ENCODE results near the gene TBXAS1.

Gene TBXAS1

DNA sequence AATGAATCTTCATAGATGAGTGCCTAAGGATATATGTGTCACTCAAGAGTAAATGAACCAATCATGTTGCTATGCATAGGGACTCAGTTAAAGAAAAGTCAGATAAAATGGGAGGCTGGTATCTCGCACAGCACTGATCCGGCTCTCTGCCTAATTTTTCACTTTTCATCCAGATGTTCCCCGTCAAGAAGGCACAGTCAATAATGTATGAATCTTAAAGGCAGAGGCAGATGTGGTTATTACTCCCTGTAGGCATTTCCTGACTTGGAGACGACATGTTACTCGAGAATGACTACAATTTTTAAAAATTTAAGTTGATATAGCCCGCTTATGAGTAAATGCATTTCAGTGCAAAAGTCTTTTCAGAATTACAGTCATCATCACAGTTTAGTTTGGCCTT lies 113.6 kb downstream of the TBXAS1 start:
- H3K79me2 ChIP-seq (ENCODE audit: low read length) = no peaks in the 10 kb centered on the region
- H3K9me2 ChIP-seq (replicated peaks; ENCODE audit: insufficient read depth, low read length) = no peaks in the 10 kb centered on the region
- H3K27me3 ChIP-seq (replicated peaks; ENCODE audit: insufficient read depth, low read length) = no peaks in the 10 kb centered on the region
- H3F3A ChIP-seq (ENCODE audit: insufficient read depth, low read length) = no peaks in the 10 kb centered on the region
- no peaks in the 10 kb centered on the region for H3K9me3 ChIP-seq (replicated peaks; ENCODE audit: insufficient read depth, low read length)
- H3K9ac ChIP-seq (ENCODE audit: low read length) = no peak overlapping the region
- TF ChIP-seq EZH2 (optimal IDR thresholded peaks at IDR 0.05; ENCODE audit: low read depth, low read length) = no peak
- TF ChIP-seq, protein P1, sequence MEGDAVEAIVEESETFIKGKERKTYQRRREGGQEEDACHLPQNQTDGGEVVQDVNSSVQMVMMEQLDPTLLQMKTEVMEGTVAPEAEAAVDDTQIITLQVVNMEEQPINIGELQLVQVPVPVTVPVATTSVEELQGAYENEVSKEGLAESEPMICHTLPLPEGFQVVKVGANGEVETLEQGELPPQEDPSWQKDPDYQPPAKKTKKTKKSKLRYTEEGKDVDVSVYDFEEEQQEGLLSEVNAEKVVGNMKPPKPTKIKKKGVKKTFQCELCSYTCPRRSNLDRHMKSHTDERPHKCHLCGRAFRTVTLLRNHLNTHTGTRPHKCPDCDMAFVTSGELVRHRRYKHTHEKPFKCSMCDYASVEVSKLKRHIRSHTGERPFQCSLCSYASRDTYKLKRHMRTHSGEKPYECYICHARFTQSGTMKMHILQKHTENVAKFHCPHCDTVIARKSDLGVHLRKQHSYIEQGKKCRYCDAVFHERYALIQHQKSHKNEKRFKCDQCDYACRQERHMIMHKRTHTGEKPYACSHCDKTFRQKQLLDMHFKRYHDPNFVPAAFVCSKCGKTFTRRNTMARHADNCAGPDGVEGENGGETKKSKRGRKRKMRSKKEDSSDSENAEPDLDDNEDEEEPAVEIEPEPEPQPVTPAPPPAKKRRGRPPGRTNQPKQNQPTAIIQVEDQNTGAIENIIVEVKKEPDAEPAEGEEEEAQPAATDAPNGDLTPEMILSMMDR (IDR thresholded peaks at IDR 0.05; ENCODE audit: low read length) = no peak
- no peak for TF ChIP-seq EZH2phosphoT487 (IDR thresholded peaks at IDR 0.05; ENCODE audit: low read length)
- H3K4me1 ChIP-seq (ENCODE audit: low read length) = no peaks in the 10 kb centered on the region
- H3K36me3 ChIP-seq (replicated peaks; ENCODE audit: insufficient read depth, low read length) = no peaks in the 10 kb centered on the region
- H3K4me2 ChIP-seq (ENCODE audit: low read depth, low read length) = no peak overlapping the region
- H2AFZ ChIP-seq (ENCODE audit: low read length) = no peak overlapping the region
- no peaks in the 10 kb centered on the region for H4K20me1 ChIP-seq (ENCODE audit: insufficient read depth, low read length)
- no peak for DNase-seq
- no peak overlapping the region for H3K4me3 ChIP-seq (ENCODE audit: low read length)
- no peak overlapping the region for H3K27ac ChIP-seq (ENCODE audit: low read length)

DNA sequence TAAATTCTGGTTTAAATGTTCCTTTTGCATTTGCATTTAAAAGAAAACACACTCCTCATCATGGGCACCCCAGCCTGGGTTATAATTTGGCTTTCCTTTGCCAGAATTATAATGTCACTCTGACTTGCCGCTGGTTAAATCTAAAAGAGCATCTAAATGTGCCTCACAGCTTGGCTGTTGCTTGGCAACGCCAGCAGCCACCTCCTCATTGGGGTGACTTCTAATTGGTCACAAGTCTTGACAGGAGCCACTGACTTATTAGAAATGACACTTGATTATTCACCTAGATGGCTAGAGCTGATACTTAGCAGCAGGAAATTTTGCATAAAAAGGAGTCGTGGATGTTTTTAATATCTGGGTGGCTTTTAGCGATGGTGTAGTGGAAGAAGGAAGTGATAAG lies 114.3 kb downstream of the TBXAS1 start:
- Histone ChIP-seq H3F3A (ENCODE audit: insufficient read depth, low read length) (no peaks in the 10 kb centered on the region), H3K4me1 (ENCODE audit: low read length) (no peaks in the 10 kb centered on the region), H4K20me1 (ENCODE audit: insufficient read depth, low read length) (no peaks in the 10 kb centered on the region), H3K9me2 (replicated peaks; ENCODE audit: insufficient read depth, low read length) (no peaks in the 10 kb centered on the region), H3K27me3 (replicated peaks; ENCODE audit: insufficient read depth, low read length) (no peaks in the 10 kb centered on the region), H3K4me3 (ENCODE audit: low read length) (no peak overlapping the region), H3K9ac (ENCODE audit: low read length) (no peak overlapping the region), H3K27ac (ENCODE audit: low read length) (no peak overlapping the region), H3K36me3 (replicated peaks; ENCODE audit: insufficient read depth, low read length) (no peaks in the 10 kb centered on the region), H3K9me3 (replicated peaks; ENCODE audit: insufficient read depth, low read length) (no peaks in the 10 kb centered on the region), H3K79me2 (ENCODE audit: low read length) (no peaks in the 10 kb centered on the region), H3K4me2 (ENCODE audit: low read depth, low read length) (no peak overlapping the region), H2AFZ (ENCODE audit: low read length) (no peak overlapping the region)
- TF ChIP-seq, protein P1 (IDR thresholded peaks at IDR 0.05; ENCODE audit: low read length) = no peak
- no peak for TF ChIP-seq EZH2 (optimal IDR thresholded peaks at IDR 0.05; ENCODE audit: low read depth, low read length)
- TF ChIP-seq EZH2phosphoT487 (IDR thresholded peaks at IDR 0.05; ENCODE audit: low read length) = no peak
- DNase-seq = no peak

DNA sequence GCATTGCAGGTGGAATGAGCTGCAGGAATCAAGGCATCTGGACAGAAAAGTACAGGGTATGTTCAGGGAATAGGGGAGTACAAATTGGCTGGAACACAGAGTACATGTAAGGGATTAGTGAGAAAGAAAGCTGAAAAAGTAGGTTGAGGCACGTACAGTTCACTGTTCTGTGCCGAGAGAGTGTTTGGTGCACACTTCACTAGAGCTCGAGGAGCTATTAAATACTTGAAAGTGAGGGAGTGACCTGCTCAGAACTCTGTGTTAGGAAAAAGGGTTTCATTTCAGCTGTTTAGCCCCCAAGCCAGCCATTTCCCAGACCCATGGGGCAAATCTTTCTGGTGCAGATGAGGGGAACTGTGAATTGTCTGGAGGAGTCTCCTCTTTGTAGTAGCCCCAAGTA lies 115.2 kb downstream of the TBXAS1 start:
- DNase-seq = no peak
- Histone ChIP-seq H3K9me3 (replicated peaks; ENCODE audit: insufficient read depth, low read length) (no peaks in the 10 kb centered on the region), H3K9ac (ENCODE audit: low read length) (no peak overlapping the region), H3K4me3 (ENCODE audit: low read length) (no peak overlapping the region), H3F3A (ENCODE audit: insufficient read depth, low read length) (no peaks in the 10 kb centered on the region), H3K4me2 (ENCODE audit: low read depth, low read length) (no peak overlapping the region), H3K36me3 (replicated peaks; ENCODE audit: insufficient read depth, low read length) (no peaks in the 10 kb centered on the region), H4K20me1 (ENCODE audit: insufficient read depth, low read length) (no peaks in the 10 kb centered on the region), H3K9me2 (replicated peaks; ENCODE audit: insufficient read depth, low read length) (no peaks in the 10 kb centered on the region), H3K27me3 (replicated peaks; ENCODE audit: insufficient read depth, low read length) (no peaks in the 10 kb centered on the region), H3K79me2 (ENCODE audit: low read length) (no peaks in the 10 kb centered on the region), H3K27ac (ENCODE audit: low read length) (no peak overlapping the region), H2AFZ (ENCODE audit: low read length) (no peak overlapping the region), H3K4me1 (ENCODE audit: low read length) (no peaks in the 10 kb centered on the region)
- TF ChIP-seq EZH2phosphoT487 (IDR thresholded peaks at IDR 0.05; ENCODE audit: low read length) = no peak
- TF ChIP-seq, protein P1 (IDR thresholded peaks at IDR 0.05; ENCODE audit: low read length) = no peak
- no peak for TF ChIP-seq EZH2 (optimal IDR thresholded peaks at IDR 0.05; ENCODE audit: low read depth, low read length)
